Measurements from ENCODE around the gene AP5Z1. TPM values are rescaled to one million over a fixed set of nuclear protein-coding genes. Genes with fewer than 3 reads are reported as not detected.
"Not testable (repeated sequence)": the region's sequence is repeated elsewhere in the genome, so short reads cannot be mapped to it uniquely, and the experiment has no call there.

Gene AP5Z1
- total RNA-seq, 1 donor from 2014 or later = 59.7 TPM

DNA sequence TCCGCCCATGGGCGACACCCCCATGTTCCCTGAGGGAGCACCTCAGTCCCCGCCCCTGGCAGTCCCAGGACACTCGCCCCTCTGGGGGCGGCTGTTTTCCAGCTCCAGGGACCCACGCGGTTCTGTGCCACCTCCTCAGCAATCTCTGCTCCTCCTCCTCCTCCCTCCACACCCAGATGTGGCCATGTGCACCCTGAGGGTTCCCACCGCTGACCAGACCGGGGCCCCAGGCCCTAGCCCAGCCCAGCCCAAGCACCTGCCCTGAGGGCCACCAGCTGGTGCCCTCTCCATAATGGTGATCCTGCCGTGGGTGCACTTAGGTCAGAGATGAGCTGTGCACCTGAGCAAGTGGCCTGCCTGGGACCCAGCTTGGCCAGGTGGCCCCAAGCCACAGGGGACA is 25.1 kb downstream of the AP5Z1 start:
- Mint-ChIP-seq H3K27me3 (ENCODE audit: low read depth) (no peaks in the 10 kb centered on the region), H3K4me3 (ENCODE audit: unreplicated experiment) (no peak overlapping the region), H3K36me3 (ENCODE audit: low read depth) (peaks cover 1% of the 10 kb centered on the region), H3K9me3 (ENCODE audit: low read depth) (no peaks in the 10 kb centered on the region), H3K27ac (ENCODE audit: unreplicated experiment) (no peak overlapping the region), H3K4me1 (ENCODE audit: low read depth) (no peaks in the 10 kb centered on the region)
- DNase-seq (ENCODE audit: low spot score) = no peak
- TF ChIP-seq, protein P1, sequence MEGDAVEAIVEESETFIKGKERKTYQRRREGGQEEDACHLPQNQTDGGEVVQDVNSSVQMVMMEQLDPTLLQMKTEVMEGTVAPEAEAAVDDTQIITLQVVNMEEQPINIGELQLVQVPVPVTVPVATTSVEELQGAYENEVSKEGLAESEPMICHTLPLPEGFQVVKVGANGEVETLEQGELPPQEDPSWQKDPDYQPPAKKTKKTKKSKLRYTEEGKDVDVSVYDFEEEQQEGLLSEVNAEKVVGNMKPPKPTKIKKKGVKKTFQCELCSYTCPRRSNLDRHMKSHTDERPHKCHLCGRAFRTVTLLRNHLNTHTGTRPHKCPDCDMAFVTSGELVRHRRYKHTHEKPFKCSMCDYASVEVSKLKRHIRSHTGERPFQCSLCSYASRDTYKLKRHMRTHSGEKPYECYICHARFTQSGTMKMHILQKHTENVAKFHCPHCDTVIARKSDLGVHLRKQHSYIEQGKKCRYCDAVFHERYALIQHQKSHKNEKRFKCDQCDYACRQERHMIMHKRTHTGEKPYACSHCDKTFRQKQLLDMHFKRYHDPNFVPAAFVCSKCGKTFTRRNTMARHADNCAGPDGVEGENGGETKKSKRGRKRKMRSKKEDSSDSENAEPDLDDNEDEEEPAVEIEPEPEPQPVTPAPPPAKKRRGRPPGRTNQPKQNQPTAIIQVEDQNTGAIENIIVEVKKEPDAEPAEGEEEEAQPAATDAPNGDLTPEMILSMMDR (IDR thresholded peaks at IDR 0.05) = no peak

DNA sequence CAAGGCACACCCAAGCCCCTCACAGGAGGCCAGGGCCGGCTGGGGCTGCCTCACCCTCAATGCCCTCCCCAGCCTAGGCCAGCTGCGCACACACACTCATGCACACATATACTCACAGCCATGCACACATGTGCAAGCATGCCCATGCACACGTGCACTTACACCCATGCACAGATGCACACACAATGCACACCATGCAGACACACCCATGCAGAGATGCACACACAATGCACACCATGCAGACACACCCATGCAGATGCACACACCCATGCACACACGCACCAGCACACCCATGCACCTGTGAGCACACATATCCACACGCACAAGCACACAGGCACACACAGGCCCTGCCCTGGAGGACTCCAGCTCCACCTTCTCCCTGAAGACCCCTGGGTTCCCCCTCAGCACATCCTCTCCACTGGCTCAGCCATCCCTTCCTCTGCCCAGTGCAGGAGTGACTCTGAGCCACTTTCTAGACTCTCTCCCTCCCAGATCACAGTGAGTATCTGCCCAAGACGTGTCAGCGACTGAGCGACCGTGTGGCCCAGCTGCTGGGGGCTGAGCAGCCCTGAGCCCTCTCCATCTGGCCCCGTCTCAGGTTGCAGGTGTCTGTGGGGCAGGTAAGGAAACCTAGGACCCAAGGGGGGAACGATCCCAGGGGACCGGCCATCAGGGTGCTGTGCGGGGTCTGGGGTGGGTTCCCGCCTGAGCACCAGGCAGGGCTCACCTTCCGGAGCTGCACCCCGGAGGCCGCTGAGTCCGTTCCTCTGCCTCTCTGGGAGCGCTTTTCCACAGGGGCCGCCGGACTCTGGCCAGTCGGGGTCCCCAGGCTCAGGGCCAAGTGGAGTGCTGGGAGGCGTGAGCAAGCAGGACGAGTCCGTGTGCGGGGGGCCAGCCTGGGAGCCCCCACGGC is 25.8 kb downstream of the AP5Z1 start:
- H3K4me1 Mint-ChIP-seq (ENCODE audit: low read depth) = no peaks in the 10 kb centered on the region
- DNase-seq (ENCODE audit: low spot score) = no peak
- TF ChIP-seq, protein P1 (IDR thresholded peaks at IDR 0.05) = no peak
- no peak overlapping the region for H3K4me3 Mint-ChIP-seq (ENCODE audit: unreplicated experiment)
- H3K9me3 Mint-ChIP-seq (ENCODE audit: low read depth) = no peaks in the 10 kb centered on the region
- H3K27ac Mint-ChIP-seq (ENCODE audit: unreplicated experiment) = no peak overlapping the region
- H3K27me3 Mint-ChIP-seq (ENCODE audit: low read depth) = no peaks in the 10 kb centered on the region
- H3K36me3 Mint-ChIP-seq (ENCODE audit: low read depth) = no peaks in the 10 kb centered on the region

DNA sequence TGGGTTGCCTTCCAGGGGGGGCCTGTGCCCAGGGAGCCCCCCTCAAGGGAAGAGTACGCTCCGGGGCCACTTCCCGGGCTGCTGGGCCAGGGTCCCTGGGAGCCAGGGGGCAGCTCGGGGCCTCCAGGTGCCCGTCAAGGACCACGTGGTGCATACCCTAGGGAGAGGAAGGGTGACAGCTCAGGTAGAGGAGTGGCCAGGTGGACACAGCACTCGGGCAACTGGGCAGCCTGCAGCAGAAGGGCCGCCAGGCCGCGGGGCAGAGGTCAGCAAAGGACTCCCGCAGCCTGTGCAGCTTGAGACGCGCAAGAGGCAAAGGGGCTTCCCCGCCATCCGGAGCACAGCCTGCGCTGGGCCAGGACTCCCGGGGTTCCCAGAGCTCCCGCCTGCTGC is 26.4 kb downstream of the AP5Z1 start:
- Mint-ChIP-seq H3K4me1 (ENCODE audit: low read depth) (no peaks in the 10 kb centered on the region), H3K27me3 (ENCODE audit: low read depth) (peaks cover 6% of the 10 kb centered on the region), H3K36me3 (ENCODE audit: low read depth) (no peaks in the 10 kb centered on the region), H3K9me3 (ENCODE audit: low read depth) (no peaks in the 10 kb centered on the region), H3K27ac (ENCODE audit: unreplicated experiment) (no peak overlapping the region), H3K4me3 (ENCODE audit: unreplicated experiment) (no peak overlapping the region)
- DNase-seq (ENCODE audit: low spot score) = no peak
- TF ChIP-seq, protein P1 (IDR thresholded peaks at IDR 0.05) = no peak

DNA sequence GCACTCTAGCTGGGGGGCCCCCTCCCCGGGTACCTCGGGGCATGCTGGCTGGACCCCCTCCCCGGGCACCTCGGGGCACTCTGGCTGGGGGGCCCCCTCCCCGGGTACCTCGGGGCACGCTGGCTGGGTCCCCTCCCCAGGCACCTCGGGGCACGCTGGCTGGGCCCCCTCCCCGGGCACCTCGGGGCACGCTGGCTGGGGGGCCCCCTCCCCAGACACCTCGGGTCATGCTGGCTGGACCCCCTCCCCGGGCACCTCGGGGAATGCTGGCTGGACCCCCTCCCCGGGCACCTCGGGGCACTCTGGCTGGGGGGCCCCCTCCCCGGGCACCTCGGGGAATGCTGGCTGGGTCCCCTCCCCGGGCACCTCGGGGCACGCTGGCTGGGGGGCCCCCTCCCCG is 27.2 kb downstream of the AP5Z1 start:
- H3K4me3 Mint-ChIP-seq (ENCODE audit: unreplicated experiment) = not testable (repeated sequence)

DNA sequence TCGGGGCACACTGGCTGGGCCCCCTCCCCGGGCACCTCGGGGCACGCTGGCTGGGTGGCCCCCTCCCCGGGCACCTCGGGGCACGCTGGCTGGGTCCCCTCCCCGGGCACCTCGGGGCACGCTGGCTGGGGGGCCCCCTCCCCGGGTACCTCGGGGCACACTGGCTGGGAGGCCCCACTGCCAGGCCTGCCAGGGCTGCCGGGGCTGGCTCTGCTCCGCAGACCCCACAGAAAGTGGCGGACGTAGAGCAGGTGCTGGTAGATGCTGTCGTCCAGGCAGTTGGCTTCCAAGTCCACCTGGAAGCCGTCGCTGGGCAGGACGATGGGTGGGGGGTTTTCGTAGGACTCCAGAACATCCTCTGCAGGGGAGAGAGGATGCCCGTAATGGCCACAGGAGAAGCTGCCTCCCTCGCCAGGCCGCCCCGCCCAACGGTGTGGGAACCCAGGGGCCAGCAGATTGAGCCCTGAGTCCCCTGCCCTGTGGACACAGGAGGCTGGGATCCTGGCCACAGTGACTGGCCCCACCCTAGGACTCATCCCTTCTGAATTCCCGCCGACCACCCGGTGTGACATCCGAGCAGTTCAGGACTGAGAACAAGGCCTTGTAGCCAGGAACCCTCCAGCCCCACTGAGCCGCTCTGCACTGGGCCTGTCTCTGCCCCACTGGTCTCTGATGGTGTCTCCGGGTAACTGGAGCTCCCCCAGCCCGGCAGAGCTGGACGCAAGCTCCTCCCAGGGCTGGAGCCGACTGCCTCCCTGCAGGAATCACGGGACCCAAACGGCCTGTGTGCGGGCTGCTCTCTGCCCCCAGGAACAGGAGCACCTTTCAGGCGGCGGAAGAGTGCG is 28.2 kb downstream of the AP5Z1 start:
- no peaks in the 10 kb centered on the region for H3K9me3 Mint-ChIP-seq (ENCODE audit: low read depth)
- H3K36me3 Mint-ChIP-seq (ENCODE audit: low read depth) = no peaks in the 10 kb centered on the region
- H3K27ac Mint-ChIP-seq (ENCODE audit: unreplicated experiment) = no peak overlapping the region
- H3K4me3 Mint-ChIP-seq (ENCODE audit: unreplicated experiment) = no peak overlapping the region
- DNase-seq (ENCODE audit: low spot score) = peak; percentile 86
- H3K4me1 Mint-ChIP-seq (ENCODE audit: low read depth) = no peaks in the 10 kb centered on the region
- H3K27me3 Mint-ChIP-seq (ENCODE audit: low read depth) = peaks cover 13% of the 10 kb centered on the region
- TF ChIP-seq, protein P1 (IDR thresholded peaks at IDR 0.05) = no peak

More for the DNA sequence above, 27.2 kb downstream of the AP5Z1 start:
- not testable (repeated sequence) for H3K27ac Mint-ChIP-seq (ENCODE audit: unreplicated experiment); H3K4me1 Mint-ChIP-seq (ENCODE audit: low read depth); H3K36me3 Mint-ChIP-seq (ENCODE audit: low read depth); DNase-seq (ENCODE audit: low spot score); H3K9me3 Mint-ChIP-seq (ENCODE audit: low read depth)
- peaks cover 11% of the 10 kb centered on the region for H3K27me3 Mint-ChIP-seq (ENCODE audit: low read depth)
